ENCODE results near the gene DDX17. TPM values are rescaled to one million over a fixed set of nuclear protein-coding genes. Genes with fewer than 3 reads are reported as not detected.

The DDX17 gene
- total and polyA plus RNA-seq, 2 donors (not counting 1 experiment from before 2014, with no cell fraction given) = 325 to 362 TPM

DNA sequence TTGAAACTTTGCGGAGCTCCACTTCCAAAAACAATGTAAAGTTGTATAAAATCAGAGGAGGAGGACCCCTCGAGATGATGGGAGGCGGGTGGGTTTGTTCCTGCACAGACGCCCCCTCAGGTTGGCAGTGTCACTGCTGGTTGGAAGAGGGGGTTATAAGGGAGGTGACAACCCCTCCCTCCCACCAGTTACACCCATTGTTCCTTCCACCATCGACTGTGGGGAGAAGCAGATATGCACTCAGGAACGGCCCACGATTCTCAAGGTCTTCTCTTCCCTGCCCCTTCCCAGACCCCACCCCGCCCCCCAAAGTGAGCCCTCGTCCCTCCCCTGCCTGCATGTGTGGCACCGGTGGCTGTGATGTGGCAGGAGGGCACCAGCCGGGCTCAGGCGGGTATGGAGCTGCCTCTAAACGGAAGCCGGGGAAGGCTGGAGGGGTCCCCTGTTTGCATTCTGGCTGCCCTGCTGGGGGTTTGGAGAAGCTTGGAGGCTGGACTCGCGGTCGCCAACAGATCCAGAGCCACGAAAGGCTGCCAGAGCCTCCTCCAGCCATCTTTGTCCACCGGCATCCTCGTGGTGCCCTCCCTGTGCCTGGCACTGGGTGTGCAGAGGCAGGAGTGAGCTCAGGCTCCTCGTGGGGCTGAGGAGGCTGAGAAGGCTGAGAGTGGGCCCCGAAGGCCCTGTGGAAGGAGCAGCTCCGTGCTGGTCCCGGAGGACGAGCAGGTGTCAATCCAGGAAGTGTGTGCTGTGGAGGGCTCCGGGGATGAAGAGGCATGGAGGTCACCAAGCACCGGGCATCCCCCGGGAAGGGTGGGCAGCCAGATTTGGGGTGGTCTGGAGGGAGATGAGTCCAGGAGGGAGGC is 37.4 kb downstream of the DDX17 start:
- TF ChIP-seq, protein P1, sequence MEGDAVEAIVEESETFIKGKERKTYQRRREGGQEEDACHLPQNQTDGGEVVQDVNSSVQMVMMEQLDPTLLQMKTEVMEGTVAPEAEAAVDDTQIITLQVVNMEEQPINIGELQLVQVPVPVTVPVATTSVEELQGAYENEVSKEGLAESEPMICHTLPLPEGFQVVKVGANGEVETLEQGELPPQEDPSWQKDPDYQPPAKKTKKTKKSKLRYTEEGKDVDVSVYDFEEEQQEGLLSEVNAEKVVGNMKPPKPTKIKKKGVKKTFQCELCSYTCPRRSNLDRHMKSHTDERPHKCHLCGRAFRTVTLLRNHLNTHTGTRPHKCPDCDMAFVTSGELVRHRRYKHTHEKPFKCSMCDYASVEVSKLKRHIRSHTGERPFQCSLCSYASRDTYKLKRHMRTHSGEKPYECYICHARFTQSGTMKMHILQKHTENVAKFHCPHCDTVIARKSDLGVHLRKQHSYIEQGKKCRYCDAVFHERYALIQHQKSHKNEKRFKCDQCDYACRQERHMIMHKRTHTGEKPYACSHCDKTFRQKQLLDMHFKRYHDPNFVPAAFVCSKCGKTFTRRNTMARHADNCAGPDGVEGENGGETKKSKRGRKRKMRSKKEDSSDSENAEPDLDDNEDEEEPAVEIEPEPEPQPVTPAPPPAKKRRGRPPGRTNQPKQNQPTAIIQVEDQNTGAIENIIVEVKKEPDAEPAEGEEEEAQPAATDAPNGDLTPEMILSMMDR (conservative IDR thresholded peaks at IDR 0.05 in 1 of 2, IDR thresholded peaks at IDR 0.05 in 1 of 2; ENCODE audit: low read depth in 1 of 2, low read length in 2 of 2) = peak; percentile 8 to 37
- TF ChIP-seq EZH2 (IDR thresholded peaks at IDR 0.05; ENCODE audit: low read length, missing control alignments) = no peak
- Histone ChIP-seq H3K36me3 (ENCODE audit: control insufficient read depth, insufficient read depth, low read length) (no peaks in the 10 kb centered on the region), H3K27ac (ENCODE audit: insufficient read depth, low read length) (peak overlapping the region; percentile 87)

DNA sequence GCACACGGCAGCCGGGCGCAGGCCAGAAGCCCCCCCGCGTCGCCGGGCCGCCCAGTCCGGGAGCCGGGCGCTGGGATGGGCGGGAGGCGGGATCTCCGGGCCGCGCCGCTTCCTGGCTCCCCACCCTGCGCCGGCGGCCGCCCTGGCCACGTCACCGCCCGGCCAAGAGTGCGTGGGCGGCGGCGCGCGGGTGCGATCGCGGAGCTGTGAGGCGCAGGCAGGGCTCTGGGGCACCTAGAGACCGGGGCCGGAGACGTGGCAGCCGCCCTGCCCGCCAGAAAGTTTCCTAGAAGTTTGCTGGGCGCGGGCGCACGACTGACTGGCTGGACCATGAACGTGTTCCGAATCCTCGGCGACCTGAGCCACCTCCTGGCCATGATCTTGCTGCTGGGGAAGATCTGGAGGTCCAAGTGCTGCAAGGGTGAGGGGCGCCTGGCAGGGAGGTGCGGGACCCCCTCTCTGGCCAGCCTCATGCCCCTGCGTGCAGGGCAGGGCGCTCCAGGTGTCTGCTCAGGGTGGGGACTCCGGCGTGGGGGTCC is 38.1 kb downstream of the DDX17 start, which contains the start of gene KDELR3:
KDELR3 (plus strand) TSS at position 193 of the 539 bp plus-strand sequence; CDS start at position 331, 138 bp downstream.
- Histone ChIP-seq H3K79me2 (ENCODE audit: control insufficient read depth, insufficient read depth, low read length) (peaks cover 14% of the 10 kb centered on the region), H3K9me3 (ENCODE audit: control insufficient read depth, insufficient read depth, low read depth, low read length) (no peaks in the 10 kb centered on the region), H3K9ac (ENCODE audit: insufficient read depth, low read length) (peak within 1 kb of the TSS; percentile 82), H2AFZ (ENCODE audit: low read length) (peak within 1 kb of the TSS; percentile 68), H3K27me3 (ENCODE audit: control insufficient read depth, insufficient read depth, low read length) (no peaks in the 10 kb centered on the region), H3K27ac (ENCODE audit: insufficient read depth, low read length) (peak within 1 kb of the TSS; percentile 87), H4K20me1 (ENCODE audit: control insufficient read depth, extremely low read depth, insufficient read depth, low read length) (no peaks in the 10 kb centered on the region), H3K4me3 (replicated peaks in 1 of 4; ENCODE audit: control extremely low read depth in 1 of 4, insufficient read depth in 1 of 4, low read depth in 3 of 4, low read length in 4 of 4) (peak within 1 kb of the TSS; percentile 67 to 94 (median 78)), H3K4me2 (ENCODE audit: extremely low read depth, insufficient read depth, low read length) (peak within 1 kb of the TSS; percentile 79), H3K4me1 (ENCODE audit: control insufficient read depth, extremely low read depth, insufficient read depth, low read length) (peaks cover 12% of the 10 kb centered on the region), H3K36me3 (ENCODE audit: control insufficient read depth, insufficient read depth, low read length) (no peaks in the 10 kb centered on the region)
- DNase-seq (ENCODE audit: low read depth in 2 of 2) = peak; percentile 55 to 76
- TF ChIP-seq, protein P1 (conservative IDR thresholded peaks at IDR 0.05 in 1 of 2, IDR thresholded peaks at IDR 0.05 in 1 of 2; ENCODE audit: low read depth in 1 of 2, low read length in 2 of 2) = no peak
- no peak for TF ChIP-seq EZH2 (IDR thresholded peaks at IDR 0.05; ENCODE audit: low read length, missing control alignments)

More for the DNA sequence above, 37.4 kb downstream of the DDX17 start:
- peaks cover 12% of the 10 kb centered on the region for H3K4me1 ChIP-seq (ENCODE audit: control insufficient read depth, extremely low read depth, insufficient read depth, low read length)
- H3K9me3 ChIP-seq (ENCODE audit: control insufficient read depth, insufficient read depth, low read depth, low read length) = no peaks in the 10 kb centered on the region
- H4K20me1 ChIP-seq (ENCODE audit: control insufficient read depth, extremely low read depth, insufficient read depth, low read length) = no peaks in the 10 kb centered on the region
- H3K79me2 ChIP-seq (ENCODE audit: control insufficient read depth, insufficient read depth, low read length) = peaks cover 14% of the 10 kb centered on the region
- H3K27me3 ChIP-seq (ENCODE audit: control insufficient read depth, insufficient read depth, low read length) = no peaks in the 10 kb centered on the region
- peak overlapping the region; percentile 35 for H2AFZ ChIP-seq (ENCODE audit: low read length)
- H3K4me3 ChIP-seq (replicated peaks in 1 of 4; ENCODE audit: control extremely low read depth in 1 of 4, insufficient read depth in 1 of 4, low read depth in 3 of 4, low read length in 4 of 4) = peak overlapping the region; percentile 65 to 94 (median 78)
- DNase-seq (ENCODE audit: low read depth in 2 of 2) = no peak
- peak overlapping the region; percentile 82 for H3K9ac ChIP-seq (ENCODE audit: insufficient read depth, low read length)
- H3K4me2 ChIP-seq (ENCODE audit: extremely low read depth, insufficient read depth, low read length) = peak overlapping the region; percentile 79

DNA sequence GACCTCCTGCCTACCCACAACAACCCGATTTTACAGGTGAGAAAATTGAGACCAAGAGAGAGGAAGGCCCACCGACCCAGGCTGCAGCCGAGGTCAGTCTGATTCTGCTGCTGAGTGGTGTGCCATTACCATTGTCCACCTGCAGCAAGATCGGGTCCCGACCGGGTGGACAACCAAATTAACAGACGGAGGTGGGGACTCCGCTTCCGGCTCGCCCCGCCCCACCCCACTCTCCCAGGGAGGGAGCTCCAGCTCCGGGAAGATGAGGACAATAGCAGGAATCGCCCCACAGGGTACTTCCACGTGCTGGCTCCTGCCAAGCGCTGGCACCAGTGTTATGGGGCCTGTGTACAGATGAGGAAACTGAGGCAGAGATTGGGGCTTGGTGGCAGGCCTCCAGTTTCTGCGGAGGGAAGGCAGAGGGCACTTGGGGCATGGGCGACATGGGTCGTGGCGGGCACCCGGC is 38.6 kb downstream of the DDX17 start:
- Histone ChIP-seq H3K4me2 (ENCODE audit: extremely low read depth, insufficient read depth, low read length) (peak overlapping the region; percentile 79), H2AFZ (ENCODE audit: low read length) (peak overlapping the region; percentile 68), H3K27me3 (ENCODE audit: control insufficient read depth, insufficient read depth, low read length) (peaks cover 1% of the 10 kb centered on the region), H3K4me3 (replicated peaks in 1 of 4; ENCODE audit: control extremely low read depth in 1 of 4, insufficient read depth in 1 of 4, low read depth in 3 of 4, low read length in 4 of 4) (peak overlapping the region; percentile 28 to 94 (median 58)), H3K9me3 (ENCODE audit: control insufficient read depth, insufficient read depth, low read depth, low read length) (no peaks in the 10 kb centered on the region), H3K9ac (ENCODE audit: insufficient read depth, low read length) (peak overlapping the region; percentile 82), H3K4me1 (ENCODE audit: control insufficient read depth, extremely low read depth, insufficient read depth, low read length) (peaks cover 12% of the 10 kb centered on the region), H3K79me2 (ENCODE audit: control insufficient read depth, insufficient read depth, low read length) (peaks cover 14% of the 10 kb centered on the region), H3K36me3 (ENCODE audit: control insufficient read depth, insufficient read depth, low read length) (no peaks in the 10 kb centered on the region), H3K27ac (ENCODE audit: insufficient read depth, low read length) (peak overlapping the region; percentile 87), H4K20me1 (ENCODE audit: control insufficient read depth, extremely low read depth, insufficient read depth, low read length) (no peaks in the 10 kb centered on the region)
- no peak for DNase-seq (ENCODE audit: low read depth in 2 of 2)
- TF ChIP-seq, protein P1 (conservative IDR thresholded peaks at IDR 0.05 in 1 of 2, IDR thresholded peaks at IDR 0.05 in 1 of 2; ENCODE audit: low read depth in 1 of 2, low read length in 2 of 2) = no peak
- no peak for TF ChIP-seq EZH2 (IDR thresholded peaks at IDR 0.05; ENCODE audit: low read length, missing control alignments)
